ENCODE results near the gene DAAM1. TPM values are rescaled to one million over a fixed set of nuclear protein-coding genes. Genes with fewer than 3 reads are reported as not detected.
A peak's percentile ranks its signal among the peaks of the same experiment; 100 is the strongest.

DAAM1 gene
- total RNA-seq, 1 experiment from 2014 or later = 17.6 TPM

DNA sequence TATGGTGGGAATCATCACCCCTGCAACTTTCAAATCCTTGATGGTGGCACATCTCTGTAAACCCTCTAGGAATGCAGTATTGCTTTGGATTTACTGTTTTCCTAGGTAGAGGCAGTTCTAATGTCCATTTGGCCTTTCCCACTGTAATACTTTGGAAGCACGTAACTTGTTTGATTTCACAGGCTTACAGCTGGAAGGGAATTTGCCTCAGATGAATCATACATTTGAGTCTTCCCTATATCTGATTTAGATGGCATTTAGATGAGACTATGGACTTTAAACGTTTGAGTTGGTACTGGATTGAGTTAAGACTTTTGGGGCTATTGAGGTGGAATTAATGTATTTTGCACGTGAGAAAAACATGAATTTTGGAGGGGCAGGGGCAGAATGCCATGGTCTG is 35.9 kb downstream of the DAAM1 start:
- H3K27me3 ChIP-seq = no peaks in the 10 kb centered on the region
- H3K27ac ChIP-seq = no peak overlapping the region
- no peaks in the 10 kb centered on the region for H3K9me3 ChIP-seq (replicated peaks)
- no peaks in the 10 kb centered on the region for H3K36me3 ChIP-seq
- no peak overlapping the region for H3K4me3 ChIP-seq
- DNase-seq = no peak
- no peaks in the 10 kb centered on the region for H3K4me1 ChIP-seq

DNA sequence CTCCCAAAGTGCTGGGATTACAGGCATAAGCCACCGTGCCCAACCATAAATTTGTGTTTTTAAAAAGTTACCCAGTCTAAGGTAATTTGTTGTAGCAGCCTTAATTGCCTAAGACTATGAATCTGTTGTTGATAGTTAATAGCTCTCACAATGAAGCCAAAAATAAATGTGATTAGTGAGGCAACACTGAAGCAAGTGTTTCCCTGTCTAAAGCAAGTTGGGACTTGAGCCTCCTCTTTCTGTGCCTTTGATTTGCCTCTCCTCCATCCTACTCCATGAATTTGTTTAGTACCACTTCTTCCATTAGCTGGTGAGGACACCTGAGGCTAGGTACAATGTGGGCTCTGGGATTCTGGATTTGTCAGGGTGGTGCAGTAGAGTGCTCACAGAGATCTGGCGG is 36.8 kb downstream of the DAAM1 start:
- no peaks in the 10 kb centered on the region for H3K27me3 ChIP-seq
- H3K4me3 ChIP-seq = no peak overlapping the region
- H3K27ac ChIP-seq = no peak overlapping the region
- H3K4me1 ChIP-seq = no peaks in the 10 kb centered on the region
- H3K36me3 ChIP-seq = no peaks in the 10 kb centered on the region
- no peak for DNase-seq
- no peaks in the 10 kb centered on the region for H3K9me3 ChIP-seq (replicated peaks)

DNA sequence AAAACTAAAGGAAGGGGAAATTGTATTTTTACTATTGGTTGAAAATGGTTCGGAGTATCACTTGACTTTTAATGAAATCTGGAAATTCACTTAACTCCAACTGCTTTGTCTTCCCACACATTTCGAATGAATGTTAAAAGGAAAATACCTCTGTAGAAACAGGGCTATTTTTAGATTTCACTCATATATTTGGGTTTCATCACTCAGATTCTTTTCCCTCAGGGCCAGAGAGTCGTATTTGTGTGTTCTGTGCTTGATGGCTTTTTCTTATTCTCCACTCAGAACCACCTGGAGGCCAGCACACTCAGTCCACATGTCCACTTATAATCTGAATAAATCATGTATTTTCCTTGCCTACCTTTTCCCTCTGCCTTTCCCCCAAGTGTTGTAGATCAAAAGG is 40.0 kb downstream of the DAAM1 start:
- H3K36me3 ChIP-seq = no peaks in the 10 kb centered on the region
- no peak overlapping the region for H3K4me3 ChIP-seq
- H3K27me3 ChIP-seq = no peaks in the 10 kb centered on the region
- no peaks in the 10 kb centered on the region for H3K9me3 ChIP-seq (replicated peaks)
- H3K4me1 ChIP-seq = no peaks in the 10 kb centered on the region
- no peak overlapping the region for H3K27ac ChIP-seq
- DNase-seq = no peak

DNA sequence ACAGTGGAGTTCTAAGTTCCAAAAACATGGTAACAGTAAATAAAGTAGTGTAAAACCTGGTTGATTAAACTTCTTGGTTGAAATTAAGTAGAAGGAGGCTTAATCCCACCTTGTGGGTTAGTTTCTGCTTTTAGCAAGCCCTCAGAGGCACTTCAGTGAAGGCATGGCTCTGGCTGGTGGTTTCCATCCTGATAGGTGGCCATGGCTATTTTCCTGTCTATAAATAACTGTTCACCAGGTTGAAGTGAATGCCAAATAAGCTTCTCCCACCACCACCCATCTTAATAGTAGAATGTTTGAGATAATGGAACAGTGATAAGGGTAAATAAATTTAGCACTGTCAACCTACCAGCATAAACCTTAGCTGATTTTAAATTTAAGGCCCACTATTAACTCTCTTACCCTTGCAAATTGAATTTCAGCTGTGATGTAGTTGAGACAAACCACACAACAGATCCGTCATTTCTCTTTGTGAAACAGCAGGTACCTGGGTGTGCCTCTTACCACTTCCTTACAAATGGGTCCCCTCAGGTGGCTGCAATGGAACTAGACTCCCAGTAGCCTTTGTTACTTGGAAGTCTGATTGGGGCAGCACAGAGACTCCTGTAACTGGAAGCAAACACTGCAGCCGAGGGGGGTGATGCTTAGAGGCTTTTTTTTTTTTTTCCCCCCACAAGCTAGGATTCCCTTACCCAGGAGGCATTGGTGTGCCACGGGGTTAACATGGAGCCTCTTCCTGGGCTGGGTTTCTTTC is 41.4 kb downstream of the DAAM1 start:
- Histone ChIP-seq H3K27me3 (no peaks in the 10 kb centered on the region), H3K9me3 (replicated peaks) (0 out of 2 replicates have a peak, but pooled peaks cover 3% of the 10 kb centered on the region), H3K4me1 (no peaks in the 10 kb centered on the region), H3K36me3 (no peaks in the 10 kb centered on the region), H3K4me3 (no peak overlapping the region), H3K27ac (no peak overlapping the region)
- no peak for DNase-seq

DNA sequence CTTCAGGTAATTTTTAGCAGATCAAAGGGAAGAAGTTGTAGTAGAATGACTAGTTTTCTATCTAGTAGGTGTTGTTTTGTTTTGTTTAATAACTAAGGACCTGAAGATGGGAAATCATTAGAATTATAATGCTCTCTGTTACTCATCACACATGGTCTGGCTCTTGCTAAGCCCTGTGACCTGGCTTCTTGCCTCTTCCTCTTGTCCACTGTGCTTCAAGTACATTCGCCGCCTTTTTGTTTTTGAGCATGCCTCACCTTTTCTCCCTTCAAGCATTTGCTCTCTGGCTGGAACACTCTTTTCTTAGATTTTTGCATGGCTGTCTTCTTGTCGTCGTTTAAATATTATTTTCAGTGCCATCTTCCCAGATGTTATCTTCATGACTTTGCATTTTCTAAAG is 47.7 kb downstream of the DAAM1 start:
- H3K27me3 ChIP-seq = no peaks in the 10 kb centered on the region

DNA sequence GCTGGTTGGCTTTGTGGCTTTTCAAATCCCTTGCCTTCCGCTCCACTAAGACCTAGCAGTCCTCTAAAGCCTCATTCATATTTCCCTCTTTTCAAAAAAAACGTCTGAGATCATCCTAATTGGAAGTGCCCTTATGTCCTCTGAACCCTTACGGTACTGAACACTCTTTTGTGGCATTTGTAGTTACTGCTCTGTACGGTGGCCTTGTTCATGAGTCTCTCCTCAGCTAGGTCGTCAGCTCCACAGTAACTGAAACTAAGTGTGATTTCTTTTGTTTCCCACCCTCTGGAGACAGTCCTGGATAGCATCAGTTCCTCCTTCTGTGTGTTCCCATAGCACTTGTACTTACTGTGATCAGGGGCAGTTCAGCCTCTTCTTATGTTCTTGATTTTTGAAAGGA is 49.7 kb downstream of the DAAM1 start:
- Histone ChIP-seq H3K27me3 (no peaks in the 10 kb centered on the region), H3K9me3 (replicated peaks) (peaks cover 3% of the 10 kb centered on the region; the same call in 1 of the 2 replicates), H3K4me3 (no peak overlapping the region), H3K36me3 (no peaks in the 10 kb centered on the region), H3K27ac (no peak overlapping the region), H3K4me1 (no peaks in the 10 kb centered on the region)
- no peak for DNase-seq

More for the DNA sequence above, 47.7 kb downstream of the DAAM1 start:
- Histone ChIP-seq H3K4me1 (no peaks in the 10 kb centered on the region), H3K4me3 (no peak overlapping the region), H3K27ac (no peak overlapping the region), H3K36me3 (no peaks in the 10 kb centered on the region), H3K9me3 (replicated peaks) (peaks cover 3% of the 10 kb centered on the region; the same call in 1 of the 2 replicates)
- no peak for DNase-seq

DNA sequence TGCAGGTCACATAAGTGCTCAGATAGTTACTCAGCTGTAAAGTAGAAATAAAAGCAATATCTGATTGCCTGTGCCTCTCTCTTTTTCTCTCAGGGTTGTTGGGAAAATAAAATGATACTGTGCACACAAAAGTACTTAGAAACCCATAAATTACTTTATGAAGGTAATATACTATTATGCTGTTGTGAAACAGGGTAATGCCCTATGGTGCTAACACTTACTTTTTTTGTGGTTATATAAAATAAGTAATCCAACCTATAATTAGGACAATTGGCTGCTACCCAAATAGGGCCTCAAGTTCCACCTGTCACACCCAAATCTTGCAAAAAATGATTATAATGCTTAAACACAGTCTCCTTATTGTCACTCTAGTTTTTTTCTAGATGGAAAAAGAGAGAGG is 50.6 kb downstream of the DAAM1 start:
- Histone ChIP-seq H3K27ac (no peak overlapping the region), H3K27me3 (no peaks in the 10 kb centered on the region), H3K36me3 (no peaks in the 10 kb centered on the region), H3K4me3 (no peak overlapping the region), H3K4me1 (no peaks in the 10 kb centered on the region), H3K9me3 (replicated peaks) (no peaks in the 10 kb centered on the region; the same call in 1 of the 2 replicates)
- DNase-seq = no peak

DNA sequence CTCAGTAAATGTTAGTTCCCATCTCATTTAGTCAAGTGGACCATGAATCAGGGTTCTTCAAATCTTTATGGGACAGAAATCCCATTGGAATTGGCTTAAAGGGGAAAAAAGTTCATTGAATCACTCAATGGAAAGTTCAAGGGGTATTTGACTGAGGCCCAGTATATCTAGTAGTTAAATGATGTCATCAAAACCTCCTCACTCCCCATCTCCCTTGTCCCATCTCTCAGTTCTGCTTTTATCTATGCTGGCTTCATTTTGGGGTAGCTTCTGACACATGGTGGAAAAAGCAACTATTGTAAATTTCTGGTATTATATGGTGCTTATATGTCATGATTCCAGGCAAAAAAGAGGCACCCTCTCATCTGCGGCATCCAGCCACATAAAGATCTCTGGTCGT is 51.9 kb downstream of the DAAM1 start:
- H3K27ac ChIP-seq = no peak overlapping the region
- H3K4me1 ChIP-seq = no peaks in the 10 kb centered on the region
- no peak for DNase-seq

DNA sequence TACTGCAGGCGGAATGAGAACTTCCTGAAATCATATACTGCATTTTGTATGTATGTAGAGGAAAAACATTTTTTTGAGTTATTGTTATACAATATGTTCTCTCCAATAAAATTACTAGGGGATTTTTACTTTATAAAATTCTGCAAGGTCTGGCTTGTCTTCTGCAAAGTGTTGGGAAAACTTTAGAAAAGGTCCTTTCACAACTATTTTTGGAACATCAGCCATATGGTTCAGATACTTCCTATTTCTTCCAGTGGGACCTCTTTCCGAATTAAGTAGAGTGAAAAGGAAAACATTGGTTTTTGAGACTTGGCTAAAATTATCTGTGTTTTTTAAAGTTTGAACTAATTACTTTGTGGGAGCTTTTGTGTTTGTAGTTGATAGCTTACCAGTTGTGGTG is 52.7 kb downstream of the DAAM1 start:
- Histone ChIP-seq H3K36me3 (no peaks in the 10 kb centered on the region), H3K4me3 (no peak overlapping the region), H3K9me3 (replicated peaks) (no peaks in the 10 kb centered on the region; the same call in 1 of the 2 replicates), H3K4me1 (no peaks in the 10 kb centered on the region), H3K27ac (no peak overlapping the region), H3K27me3 (no peaks in the 10 kb centered on the region)
- no peak for DNase-seq

More for the DNA sequence above, 51.9 kb downstream of the DAAM1 start:
- Histone ChIP-seq H3K9me3 (replicated peaks) (no peaks in the 10 kb centered on the region; the same call in 1 of the 2 replicates), H3K4me3 (no peak overlapping the region), H3K36me3 (no peaks in the 10 kb centered on the region), H3K27me3 (no peaks in the 10 kb centered on the region)

DNA sequence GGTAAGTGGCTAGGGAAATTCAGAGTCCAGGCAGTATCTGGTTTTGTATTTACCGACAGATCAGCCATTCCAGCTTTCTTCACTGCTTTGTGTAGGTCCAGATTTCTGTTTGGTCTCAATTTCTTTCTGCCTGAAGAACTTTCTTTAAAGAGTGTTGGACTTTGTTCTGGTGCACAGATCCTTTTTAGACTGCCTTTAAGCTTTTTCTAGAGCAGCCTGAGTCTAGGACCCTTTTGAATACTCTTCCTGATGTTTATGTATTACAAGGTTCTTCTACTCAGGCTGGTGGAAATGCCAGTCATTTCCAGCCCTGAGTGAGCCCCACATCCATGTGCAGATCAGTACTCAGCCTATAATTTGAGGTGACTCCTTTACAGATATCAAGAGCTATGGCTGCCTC is 54.7 kb downstream of the DAAM1 start:
- no peak overlapping the region for H3K4me3 ChIP-seq

DNA sequence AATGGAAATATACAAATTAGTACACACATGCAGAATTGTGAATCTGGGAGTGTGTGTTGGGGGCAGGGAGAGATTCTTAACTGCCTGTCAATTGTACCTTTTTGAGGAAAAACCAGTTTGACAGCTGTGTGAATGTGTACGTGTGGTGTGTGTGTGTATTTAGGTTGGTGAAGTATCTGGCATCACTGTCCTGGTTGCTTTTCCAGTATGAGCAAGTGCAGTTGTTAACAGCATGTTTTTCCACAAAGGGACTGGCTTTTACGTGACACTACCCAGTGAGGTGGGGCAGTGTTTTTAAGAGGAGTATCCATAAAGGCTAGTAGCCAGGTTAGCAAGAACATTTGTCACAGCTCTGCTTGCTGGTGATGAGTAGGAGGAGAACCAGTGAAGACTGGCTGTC is 56.1 kb downstream of the DAAM1 start:
- Histone ChIP-seq H3K27me3 (no peaks in the 10 kb centered on the region), H3K4me3 (no peak overlapping the region), H3K4me1 (peaks cover 7% of the 10 kb centered on the region), H3K27ac (no peak overlapping the region), H3K36me3 (no peaks in the 10 kb centered on the region), H3K9me3 (replicated peaks) (no peaks in the 10 kb centered on the region; the same call in 1 of the 2 replicates)
- DNase-seq = no peak

More for the DNA sequence above, 54.7 kb downstream of the DAAM1 start:
- no peaks in the 10 kb centered on the region for H3K4me1 ChIP-seq
- no peak overlapping the region for H3K27ac ChIP-seq
- DNase-seq = no peak
- H3K27me3 ChIP-seq = no peaks in the 10 kb centered on the region
- no peaks in the 10 kb centered on the region for H3K36me3 ChIP-seq
- no peaks in the 10 kb centered on the region; the same call in 1 of the 2 replicates for H3K9me3 ChIP-seq (replicated peaks)

DNA sequence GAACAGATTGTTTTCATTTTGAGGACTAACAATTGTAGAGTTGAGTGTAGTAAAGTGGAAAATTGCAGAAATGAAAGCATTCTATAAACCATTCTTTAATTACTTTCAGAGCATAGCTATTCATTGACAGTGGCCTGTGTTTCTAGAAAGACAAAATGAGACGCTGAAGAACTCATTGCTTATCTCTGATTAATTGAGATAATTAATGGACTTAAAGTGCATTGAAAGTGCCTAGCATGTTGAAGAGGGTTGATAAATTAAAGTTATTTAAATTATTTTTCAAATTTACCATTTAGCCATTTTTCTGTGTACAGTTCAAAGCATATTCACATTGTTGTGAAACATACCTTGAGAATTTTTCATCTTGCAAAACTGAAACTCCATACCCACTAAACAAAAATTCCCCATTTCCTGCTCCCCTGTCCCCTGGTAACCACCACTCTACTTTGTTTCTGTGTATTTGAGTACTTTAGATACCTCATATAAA is 57.4 kb downstream of the DAAM1 start:
- Histone ChIP-seq H3K9me3 (replicated peaks) (no peaks in the 10 kb centered on the region; the same call in 1 of the 2 replicates), H3K36me3 (no peaks in the 10 kb centered on the region), H3K27me3 (no peaks in the 10 kb centered on the region), H3K4me1 (peaks cover 9% of the 10 kb centered on the region), H3K4me3 (no peak overlapping the region), H3K27ac (no peak overlapping the region)
- DNase-seq = no peak

DNA sequence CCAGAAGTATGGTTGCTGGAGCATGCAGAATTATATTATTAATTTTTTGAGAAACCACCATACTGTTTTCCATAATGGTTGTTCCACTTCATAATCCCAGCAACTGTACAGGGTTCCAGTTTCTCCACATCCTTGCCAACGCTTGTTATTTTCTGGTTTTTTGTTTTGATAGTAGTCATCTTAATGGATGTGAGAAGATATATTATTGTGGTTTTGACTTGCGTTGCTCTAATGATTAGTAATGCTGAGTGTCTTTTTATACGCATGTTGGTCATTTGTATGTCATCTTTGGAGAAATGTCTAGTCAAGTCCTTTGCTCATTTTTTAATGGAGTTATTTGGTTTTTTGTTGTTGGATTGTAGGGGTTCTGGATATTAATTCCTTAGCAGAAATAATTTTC is 58.1 kb downstream of the DAAM1 start:
- Histone ChIP-seq H3K4me1 (peaks cover 9% of the 10 kb centered on the region), H3K27me3 (no peaks in the 10 kb centered on the region), H3K27ac (no peak overlapping the region), H3K9me3 (replicated peaks) (no peaks in the 10 kb centered on the region), H3K36me3 (no peaks in the 10 kb centered on the region), H3K4me3 (no peak overlapping the region)
- no peak for DNase-seq

DNA sequence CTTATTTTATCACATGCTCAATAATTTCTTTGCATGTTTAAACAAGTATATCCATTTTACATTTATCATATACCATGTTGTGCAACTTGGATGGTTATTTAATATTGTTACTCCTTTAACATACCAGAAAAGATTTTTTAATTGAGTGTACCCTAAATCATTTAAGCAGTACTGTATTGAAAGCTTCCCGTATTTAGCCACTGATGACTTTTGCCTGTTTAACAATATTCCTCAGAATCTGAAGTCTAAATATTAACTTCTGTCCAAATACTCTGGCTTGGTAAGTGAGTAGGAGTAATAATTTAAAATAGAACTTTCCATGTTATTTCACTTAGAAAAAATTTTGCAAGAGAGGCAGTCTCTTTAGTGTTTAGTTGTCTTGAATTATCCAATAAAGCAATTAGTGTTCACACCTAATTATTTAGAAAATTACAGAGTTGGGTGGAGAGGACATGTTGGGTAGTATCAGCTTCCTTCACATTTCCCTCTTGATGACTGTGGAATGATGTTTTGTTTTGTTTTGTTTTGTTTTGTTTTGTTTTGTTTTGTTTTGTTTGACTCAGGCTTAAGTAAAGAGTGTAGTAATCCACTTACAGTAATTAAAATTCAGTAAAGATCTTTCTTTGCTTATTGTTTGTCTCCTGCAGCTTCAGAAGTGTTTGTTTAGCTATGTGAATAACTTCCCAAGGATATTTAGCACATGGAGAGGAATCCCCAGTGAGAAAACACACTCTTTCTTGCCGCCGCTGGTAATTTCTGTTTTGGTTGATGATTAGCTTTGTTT is 59.5 kb downstream of the DAAM1 start:
- no peak for DNase-seq
- peaks cover 11% of the 10 kb centered on the region for H3K4me1 ChIP-seq
- H3K9me3 ChIP-seq (replicated peaks) = no peaks in the 10 kb centered on the region
- no peak overlapping the region for H3K27ac ChIP-seq
- H3K4me3 ChIP-seq = no peak overlapping the region
- no peaks in the 10 kb centered on the region for H3K36me3 ChIP-seq
- H3K27me3 ChIP-seq = no peaks in the 10 kb centered on the region

DNA sequence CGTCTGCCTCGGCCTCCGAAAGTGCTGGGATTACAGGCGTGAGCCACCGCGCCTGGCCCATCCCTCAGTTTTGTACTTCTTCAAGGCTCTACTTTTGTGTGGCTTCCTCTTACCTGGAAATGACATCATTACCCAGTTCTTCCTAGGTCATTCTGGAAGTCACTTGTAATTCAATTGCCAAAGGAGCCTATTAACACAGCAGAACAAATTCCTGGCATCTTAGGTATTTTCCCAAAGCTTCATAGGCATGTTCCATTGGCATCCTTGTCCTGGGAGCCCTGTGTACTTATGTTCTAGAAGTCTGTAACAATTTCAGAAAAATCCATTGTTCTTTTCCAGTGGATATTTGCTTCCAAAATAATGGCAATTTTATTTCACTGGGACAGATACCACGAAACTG is 60.6 kb downstream of the DAAM1 start:
- Histone ChIP-seq H3K27me3 (no peaks in the 10 kb centered on the region), H3K27ac (peak overlapping the region; percentile 9), H3K4me1 (peaks cover 13% of the 10 kb centered on the region), H3K9me3 (replicated peaks) (no peaks in the 10 kb centered on the region), H3K4me3 (no peak overlapping the region), H3K36me3 (no peaks in the 10 kb centered on the region)
- DNase-seq = no peak

All from SJCRH30 (cell line).